Limb (tissue), 2 donors: Measurements from ENCODE around the gene PPFIA1.

Source experiments
- DNase-seq, 2 donors: peaks; one replicate each; pipeline ENCODE4 v3.0.0-alpha.2; 2016; ENCODE audit errors: extremely low spot score in 2 of 2

The PPFIA1 gene

GRCh38 chr11:70297341-70297740 lies 26.9 kb downstream of the PPFIA1 start:
- no peak for DNase-seq

- no peak for DNase-seq
Observed at GRCh38 chr11:70298243-70298915, 27.9 kb downstream of the PPFIA1 start.

- DNase-seq = no peak
Observed at GRCh38 chr11:70299636-70300035, 29.1 kb downstream of the PPFIA1 start.

GRCh38 chr11:70301191-70301590 lies 30.7 kb downstream of the PPFIA1 start:
- no peak for DNase-seq

GRCh38 chr11:70301721-70302418 lies 31.4 kb downstream of the PPFIA1 start:
- DNase-seq = no peak

- no peak for DNase-seq
Observed at GRCh38 chr11:70302419-70302752, 31.9 kb downstream of the PPFIA1 start.

GRCh38 chr11:70303070-70303469 lies 32.6 kb downstream of the PPFIA1 start:
- DNase-seq = no peak

- no peak for DNase-seq
Observed at GRCh38 chr11:70304208-70304603, 33.7 kb downstream of the PPFIA1 start.

- DNase-seq = no peak
Observed at GRCh38 chr11:70305501-70305900, 35.0 kb downstream of the PPFIA1 start.

- DNase-seq = no peak
Observed at GRCh38 chr11:70306586-70307033, 36.1 kb downstream of the PPFIA1 start.

- DNase-seq = no peak
Observed at GRCh38 chr11:70307176-70307575, 36.7 kb downstream of the PPFIA1 start.

- no peak for DNase-seq
Observed at GRCh38 chr11:70311616-70312015, 41.1 kb downstream of the PPFIA1 start.

- DNase-seq = no peak
Observed at GRCh38 chr11:70312401-70313357, 42.2 kb downstream of the PPFIA1 start.

GRCh38 chr11:70313945-70314344 lies 43.5 kb downstream of the PPFIA1 start:
- DNase-seq = no peak

GRCh38 chr11:70314730-70315129 lies 44.2 kb downstream of the PPFIA1 start:
- DNase-seq = no peak

GRCh38 chr11:70315716-70316115 lies 45.2 kb downstream of the PPFIA1 start:
- DNase-seq = no peak

- DNase-seq = no peak
Observed at GRCh38 chr11:70317581-70318305, 47.3 kb downstream of the PPFIA1 start.

- no peak for DNase-seq
Observed at GRCh38 chr11:70319396-70320076, 49.0 kb downstream of the PPFIA1 start.

- no peak for DNase-seq
Observed at GRCh38 chr11:70322666-70323065, 52.2 kb downstream of the PPFIA1 start.

GRCh38 chr11:70323806-70324205 lies 53.3 kb downstream of the PPFIA1 start:
- DNase-seq = no peak
